Smooth muscle cell (in vitro differentiated cells): ENCODE measurements around the gene RABGAP1L. TPM values are rescaled to one million over a fixed set of nuclear protein-coding genes. Genes with fewer than 3 reads are reported as not detected.

Experiments used
- DNase-seq: peaks from one replicate; lab custom pipeline; 2025; ENCODE audit not compliant: unreplicated experiment; lab: John Stamatoyannopoulos, UW
- H2AFZ ChIP-seq: fragments of 200-600 bp; sonication (generic); 2 replicates; pipeline ENCODE4 v1.6.0; 2016; ENCODE audit warnings: antibody characterized with exemption, low read depth, mild to moderate bottlenecking
- H3F3A ChIP-seq: fragments of 200-600 bp; sonication (generic); 2 replicates; pipeline ENCODE4 v1.6.0; 2017; ENCODE audit warnings: antibody characterized with exemption, low read depth
- H3K27ac ChIP-seq: fragments of 200-600 bp; sonication (generic); 2 replicates; pipeline ENCODE4 v1.5.1; 2016; ENCODE audit warnings: low read depth, mild to moderate bottlenecking
- H3K27me3 ChIP-seq: fragments of 200-600 bp; sonication (generic); 2 replicates; pipeline ENCODE4 v1.6.1; 2016; ENCODE audit warnings: low read depth, mild to moderate bottlenecking
- H3K36me3 ChIP-seq: fragments of 200-600 bp; sonication (generic); 2 replicates; pipeline ENCODE4 v1.5.1; 2016; ENCODE audit warnings: low read depth
- H3K4me1 ChIP-seq: fragments of 200-600 bp; sonication (generic); 2 replicates; pipeline ENCODE4 v1.5.1; 2016; ENCODE audit warnings: low read depth
- H3K4me2 ChIP-seq: fragments of 200-600 bp; sonication (generic); 2 replicates; pipeline ENCODE4 v1.6.0; 2016; ENCODE audit warnings: mild to moderate bottlenecking
- H3K4me3 ChIP-seq: fragments of 200-600 bp; sonication (generic); 2 replicates; pipeline ENCODE4 v1.5.1; 2016; ENCODE audit warnings: mild to moderate bottlenecking
- H3K79me2 ChIP-seq: fragments of 200-600 bp; sonication (generic); 2 replicates; pipeline ENCODE4 v1.6.0; 2016; ENCODE audit warnings: low read depth, mild to moderate bottlenecking
- H3K9ac ChIP-seq: fragments of 200-600 bp; sonication (generic); 2 replicates; pipeline ENCODE4 v1.6.0; 2016; ENCODE audit warnings: low read depth
- H3K9me3 ChIP-seq: fragments of 200-600 bp; sonication (generic); replicated peaks from 2 replicates; pipeline ENCODE4 v1.5.1; 2016; ENCODE audit warnings: low read depth
- H4K20me1 ChIP-seq: fragments of 200-600 bp; sonication (generic); 2 replicates; pipeline ENCODE4 v1.6.0; 2016; ENCODE audit warnings: low read depth
- CTCF ChIP-seq: fragments of 200-600 bp; sonication (generic); IDR thresholded peaks from 2 replicates; pipeline ENCODE4 v1.5.1; 2017; ENCODE audit warnings: borderline replicate concordance, mild to moderate bottlenecking, antibody characterized with exemption; ENCODE audit not compliant: insufficient read depth, poor library complexity, severe bottlenecking
- WGBS: methylation state at CpG from one replicate; pipeline ENCODE4 v1.1.7; 2016; ENCODE audit warnings: low lambda C conversion rate; 5-methylcytosine and 5-hydroxymethylcytosine counted together
- polyA plus RNA-seq: library from polyadenylated mRNA; unstranded; fragments of >200 nt; fragmentation: Nextera tagmentation; extraction: Ambion mirVana; gene quantifications from 2 replicates; pipeline ENCODE4 v1.2.1, GENCODE V29; 2016
- total RNA-seq: library from RNA; depleted of rRNA; stranded (reverse); fragments of >200 nt; gene quantifications from 2 replicates; pipeline ENCODE4 v1.2.3, GENCODE V29; 2014

RABGAP1L gene
- total and polyA plus RNA-seq, 2 experiments from 2014 or later: 4.8 to 24.7 TPM

GRCh38 chr1:174451408-174451807, 292.1 kb downstream of the RABGAP1L start:
- no peaks in the 10 kb centered on the region for H3F3A ChIP-seq
- no peak overlapping the region for H2AFZ ChIP-seq
- H3K79me2 ChIP-seq: no peaks in the 10 kb centered on the region
- no peaks in the 10 kb centered on the region for H3K4me1 ChIP-seq
- H3K9ac ChIP-seq: no peak overlapping the region
- no peak for TF ChIP-seq CTCF
- H3K36me3 ChIP-seq: no peaks in the 10 kb centered on the region
- H3K27ac ChIP-seq: no peak overlapping the region
- no peaks in the 10 kb centered on the region for H3K27me3 ChIP-seq
- no peaks in the 10 kb centered on the region for H4K20me1 ChIP-seq
- no peak overlapping the region for H3K4me3 ChIP-seq
- DNase-seq: no peak
- WGBS: 90% methylated on average over 6 of the region's 6 CpGs
- no peak overlapping the region for H3K4me2 ChIP-seq
- no peaks in the 10 kb centered on the region for H3K9me3 ChIP-seq

DNA sequence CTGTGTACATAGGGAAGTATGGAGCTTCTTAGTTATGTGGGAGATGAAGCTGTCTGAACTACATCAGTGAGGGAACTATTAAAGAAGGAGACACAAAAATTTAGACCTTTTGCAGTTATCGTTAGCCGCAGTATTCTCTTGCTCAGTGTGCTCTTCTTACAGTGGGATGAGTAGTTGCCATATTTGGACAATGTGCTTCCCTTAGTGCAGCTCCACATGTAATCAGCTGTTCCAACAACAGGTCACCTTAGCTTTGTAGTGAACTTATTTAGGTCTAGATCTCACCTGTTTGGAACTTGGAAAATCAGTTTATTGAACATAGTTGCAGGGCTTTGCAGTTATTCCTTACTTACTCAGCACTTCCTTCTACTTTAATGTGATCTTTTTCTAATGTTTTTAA, 306.5 kb downstream of the RABGAP1L start:
- no peaks in the 10 kb centered on the region for H3K4me1 ChIP-seq
- no peak overlapping the region for H3K27ac ChIP-seq
- no peaks in the 10 kb centered on the region for H3F3A ChIP-seq
- no peak overlapping the region for H3K4me2 ChIP-seq
- H3K27me3 ChIP-seq: no peaks in the 10 kb centered on the region
- WGBS: 93% methylated on average over 2 of the region's 2 CpGs
- no peak overlapping the region for H3K9ac ChIP-seq
- no peak for DNase-seq
- H3K79me2 ChIP-seq: no peaks in the 10 kb centered on the region
- H3K4me3 ChIP-seq: no peak overlapping the region
- no peak overlapping the region for H2AFZ ChIP-seq
- H3K9me3 ChIP-seq: no peaks in the 10 kb centered on the region
- no peak for TF ChIP-seq CTCF
- H4K20me1 ChIP-seq: no peaks in the 10 kb centered on the region
- H3K36me3 ChIP-seq: no peaks in the 10 kb centered on the region

- Histone ChIP-seq H3K4me1 (no peaks in the 10 kb centered on the region), H3K9ac (no peak overlapping the region), H3K9me3 (no peaks in the 10 kb centered on the region), H2AFZ (no peak overlapping the region), H4K20me1 (no peaks in the 10 kb centered on the region), H3K79me2 (no peaks in the 10 kb centered on the region), H3K4me2 (no peak overlapping the region), H3K27me3 (no peaks in the 10 kb centered on the region), H3K27ac (no peak overlapping the region), H3F3A (no peaks in the 10 kb centered on the region), H3K36me3 (no peaks in the 10 kb centered on the region), H3K4me3 (no peak overlapping the region)
- DNase-seq: no peak
- WGBS: 91% methylated on average over 8 of the region's 8 CpGs
- TF ChIP-seq CTCF: no peak
These were observed 307.3 kb downstream of the RABGAP1L start for GRCh38 chr1:174466607-174467006.

GRCh38 chr1:174469052-174469451, 309.7 kb downstream of the RABGAP1L start:
- H3K36me3 ChIP-seq: no peaks in the 10 kb centered on the region
- no peak overlapping the region for H3K4me3 ChIP-seq
- H3K27me3 ChIP-seq: no peaks in the 10 kb centered on the region
- H3K9me3 ChIP-seq: no peaks in the 10 kb centered on the region
- TF ChIP-seq CTCF: no peak
- WGBS: 68% methylated on average over 2 of the region's 2 CpGs
- H3K4me2 ChIP-seq: no peak overlapping the region
- H2AFZ ChIP-seq: no peak overlapping the region
- no peaks in the 10 kb centered on the region for H3K79me2 ChIP-seq
- no peaks in the 10 kb centered on the region for H3F3A ChIP-seq
- H3K9ac ChIP-seq: no peak overlapping the region
- no peak for DNase-seq
- no peaks in the 10 kb centered on the region for H4K20me1 ChIP-seq
- no peaks in the 10 kb centered on the region for H3K4me1 ChIP-seq
- H3K27ac ChIP-seq: no peak overlapping the region
